Keratinocyte (primary cell): ENCODE measurements around the gene C2orf69. TPM values are rescaled to one million over a fixed set of nuclear protein-coding genes. Genes with fewer than 3 reads are reported as not detected.

Experiments
- DNase-seq: peaks from one replicate; pipeline ENCODE4 v3.0.0-alpha.2; 2011; ENCODE audit warnings: low read depth, missing footprints, low spot score
- FAIRE-seq: peaks from 2 replicates; lab custom pipeline; 2011; peaks lifted over from hg19 to GRCh38; lab: Jason Lieb, UNC
- H2AFZ ChIP-seq: 2 replicates; pipeline ENCODE4 v1.6.0; 2012; ENCODE audit warnings: low read length, control low read depth, inconsistent platforms; ENCODE audit not compliant: control insufficient read depth
- H3K27ac ChIP-seq: 2 replicates; pipeline ENCODE4 v1.5.1; 2011; ENCODE audit warnings: low read length; ENCODE audit not compliant: control insufficient read depth, insufficient read depth
- H3K27me3 ChIP-seq: 3 replicates; pipeline ENCODE4 v1.6.0; 2011; ENCODE audit warnings: low read length; ENCODE audit not compliant: control insufficient read depth, insufficient read depth; ENCODE audit errors: extremely low read depth
- H3K36me3 ChIP-seq, 2 experiments: 2 replicates in 1 of 2; 3 replicates in 1 of 2; pipeline ENCODE4 v1.5.1; 2011; ENCODE audit warnings: low read length in 2 of 2, mild to moderate bottlenecking in 1 of 2; ENCODE audit not compliant: control insufficient read depth in 2 of 2, insufficient read depth in 2 of 2; ENCODE audit errors: extremely low read depth in 1 of 2
- H3K4me1 ChIP-seq: 3 replicates; pipeline ENCODE4 v1.5.1; 2011; ENCODE audit warnings: low read length; ENCODE audit not compliant: control insufficient read depth, insufficient read depth; ENCODE audit errors: extremely low read depth
- H3K4me2 ChIP-seq: 3 replicates; pipeline ENCODE4 v1.6.0; 2011; ENCODE audit warnings: low read depth, low read length; ENCODE audit not compliant: control insufficient read depth, insufficient read depth; ENCODE audit errors: extremely low read depth
- H3K4me3 ChIP-seq, 3 experiments: fragments of 200-600 bp in 1 of 3; sonication (generic) in 1 of 3; 2 replicates in 2 of 3; 3 replicates in 1 of 3; pipeline ENCODE4 v1.5.1; 2011 to 2016; ENCODE audit warnings: low read length in 3 of 3, mild to moderate bottlenecking in 3 of 3, control low read depth in 2 of 3, inconsistent platforms in 1 of 3, low read depth in 1 of 3, mixed read lengths in 1 of 3, mixed run types in 1 of 3, moderate library complexity in 1 of 3; ENCODE audit not compliant: control insufficient read depth in 2 of 3, insufficient read depth in 2 of 3; ENCODE audit errors: extremely low read depth in 1 of 3
- H3K79me2 ChIP-seq: 2 replicates; pipeline ENCODE4 v1.6.0; 2012; ENCODE audit warnings: low read length; ENCODE audit not compliant: control insufficient read depth, insufficient read depth
- H3K9ac ChIP-seq: 3 replicates; pipeline ENCODE4 v1.6.0; 2011; ENCODE audit warnings: low read length; ENCODE audit not compliant: control insufficient read depth, insufficient read depth; ENCODE audit errors: extremely low read depth
- H3K9me1 ChIP-seq: 3 replicates; pipeline ENCODE4 v1.6.0; 2011; ENCODE audit warnings: low read length; ENCODE audit not compliant: control insufficient read depth, insufficient read depth; ENCODE audit errors: extremely low read depth
- H3K9me3 ChIP-seq: 2 replicates; pipeline ENCODE4 v1.5.1; 2012; ENCODE audit warnings: low read depth, low read length; ENCODE audit not compliant: control insufficient read depth
- H4K20me1 ChIP-seq: 3 replicates; pipeline ENCODE4 v1.6.0; 2011; ENCODE audit warnings: low read length; ENCODE audit not compliant: control insufficient read depth, insufficient read depth; ENCODE audit errors: extremely low read depth
- EZH2 ChIP-seq: IDR thresholded peaks from one replicate; pipeline ENCODE4 v1.6.1; 2012; ENCODE audit warnings: inconsistent platforms, mild to moderate bottlenecking, low read length, moderate library complexity
- dilution Hi-C: fragments of 300-500 bp; cut with MboI; formaldehyde crosslinking; loops from one replicate; pipeline ENCODE4 v1.7.0; 2020; ENCODE audit warnings: low sequenced_read_pairs; ENCODE audit not compliant: extremely low pct_ligation_motif_present
- polyA plus RNA-seq, 5 experiments: library from polyadenylated mRNA; depleted of rRNA in 3 of 5; stranded (reverse) in 3 of 5; stranded (forward) in 1 of 5; unstranded in 1 of 5; fragments of >200 nt; gene quantifications; 1 replicate in 1 of 5; 2 replicates in 3 of 5; 3 replicates in 1 of 5; pipeline versions ENCODE4 v1.2.1 to v1.2.3, GENCODE V29; 2011 to 2012; ENCODE audit warnings: missing spikeins in 2 of 5, low read depth in 1 of 5, low replicate concordance in 1 of 5
- small RNA-seq, 3 experiments: library from RNA; depleted of rRNA; stranded (forward); fragments of <200 nt; gene quantifications; one replicate each; pipeline ENCODE3, GENCODE V24; 2012; ENCODE audit warnings: low read depth in 3 of 3, low replicate concordance in 1 of 3; ENCODE audit not compliant: insufficient read length in 3 of 3
- TF ChIP-seq, protein P1 (sequence below), 3 experiments: IDR thresholded peaks in 1 of 3; conservative IDR thresholded peaks in 1 of 3; optimal IDR thresholded peaks in 1 of 3; 2 replicates in 2 of 3; 3 replicates in 1 of 3; pipeline versions ENCODE3 to v1.5.1; 2011; ENCODE audit warnings: low read length in 3 of 3, mild to moderate bottlenecking in 3 of 3, moderate library complexity in 2 of 3, control low read depth in 1 of 3, inconsistent platforms in 1 of 3; ENCODE audit not compliant: insufficient read depth in 2 of 3; ENCODE audit errors: extremely low read depth in 1 of 3

The C2orf69 gene
- polyA plus RNA-seq, 1 donor (not counting 4 experiments of a cell fraction or from before 2014, with no cell fraction given) = 8.6 TPM

- dilution Hi-C loops = no loop called here
- no peak overlapping the region for H3K4me3 ChIP-seq
- H4K20me1 ChIP-seq = no peaks in the 10 kb centered on the region
- no peaks in the 10 kb centered on the region for H3K79me2 ChIP-seq
- peaks cover 14% of the 10 kb centered on the region for H3K4me1 ChIP-seq
- no peak for TF ChIP-seq EZH2
- TF ChIP-seq, protein P1, sequence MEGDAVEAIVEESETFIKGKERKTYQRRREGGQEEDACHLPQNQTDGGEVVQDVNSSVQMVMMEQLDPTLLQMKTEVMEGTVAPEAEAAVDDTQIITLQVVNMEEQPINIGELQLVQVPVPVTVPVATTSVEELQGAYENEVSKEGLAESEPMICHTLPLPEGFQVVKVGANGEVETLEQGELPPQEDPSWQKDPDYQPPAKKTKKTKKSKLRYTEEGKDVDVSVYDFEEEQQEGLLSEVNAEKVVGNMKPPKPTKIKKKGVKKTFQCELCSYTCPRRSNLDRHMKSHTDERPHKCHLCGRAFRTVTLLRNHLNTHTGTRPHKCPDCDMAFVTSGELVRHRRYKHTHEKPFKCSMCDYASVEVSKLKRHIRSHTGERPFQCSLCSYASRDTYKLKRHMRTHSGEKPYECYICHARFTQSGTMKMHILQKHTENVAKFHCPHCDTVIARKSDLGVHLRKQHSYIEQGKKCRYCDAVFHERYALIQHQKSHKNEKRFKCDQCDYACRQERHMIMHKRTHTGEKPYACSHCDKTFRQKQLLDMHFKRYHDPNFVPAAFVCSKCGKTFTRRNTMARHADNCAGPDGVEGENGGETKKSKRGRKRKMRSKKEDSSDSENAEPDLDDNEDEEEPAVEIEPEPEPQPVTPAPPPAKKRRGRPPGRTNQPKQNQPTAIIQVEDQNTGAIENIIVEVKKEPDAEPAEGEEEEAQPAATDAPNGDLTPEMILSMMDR (optimal IDR thresholded peaks at IDR 0.05 in 1 of 3, IDR thresholded peaks at IDR 0.05 in 1 of 3, conservative IDR thresholded peaks at IDR 0.05 in 1 of 3; ENCODE audit: extremely low read depth in 1 of 3, insufficient read depth in 2 of 3, low read length in 3 of 3) = peak in 2 of 3 experiments; percentile 18 to 52
- H3K27me3 ChIP-seq = no peaks in the 10 kb centered on the region
- DNase-seq (no peak), FAIRE-seq (peak; percentile 83)
- no peaks in the 10 kb centered on the region for H3K9me3 ChIP-seq
- no peak overlapping the region for H3K27ac ChIP-seq
- H3K9ac ChIP-seq = no peak overlapping the region
- H3K9me1 ChIP-seq = no peaks in the 10 kb centered on the region
- peaks cover 2 to 3% of the 10 kb centered on the region in 2 experiments for H3K36me3 ChIP-seq
- H2AFZ ChIP-seq = no peak overlapping the region
- no peak overlapping the region for H3K4me2 ChIP-seq
Measured at GRCh38 chr2:199973703-199974102, 62.6 kb downstream of the C2orf69 start.

DNA sequence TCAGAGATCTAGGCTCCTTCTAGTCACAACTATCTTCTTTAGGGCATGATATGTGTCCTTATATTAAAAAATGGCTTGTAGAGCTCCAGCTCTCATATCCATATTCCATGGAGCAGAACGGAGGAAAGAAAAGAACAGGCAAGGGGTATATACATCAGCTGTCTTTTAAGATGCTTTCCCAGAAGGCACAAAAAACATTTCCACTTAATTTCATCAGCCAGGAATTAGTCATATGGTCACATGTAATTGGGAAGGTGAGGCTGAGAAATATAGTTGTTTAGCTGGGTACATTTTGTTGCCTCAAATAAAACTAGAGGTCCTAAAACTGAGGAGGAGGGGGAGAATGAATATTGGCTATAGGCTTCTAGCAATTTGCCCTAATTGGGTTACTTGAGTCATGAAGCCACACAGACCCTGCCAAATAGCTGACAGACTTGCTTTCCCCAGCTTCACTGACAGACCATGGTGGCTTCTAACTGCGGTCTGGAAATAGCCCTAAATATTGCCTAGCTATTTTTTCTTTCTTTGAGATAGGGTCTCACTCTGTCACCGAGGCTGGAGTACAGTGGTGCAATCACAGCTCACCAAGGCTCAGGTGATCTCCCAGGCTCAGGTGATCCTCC is 64.3 kb downstream of the C2orf69 start:
- no peaks in the 10 kb centered on the region for H3K9me1 ChIP-seq
- no peaks in the 10 kb centered on the region for H3K9me3 ChIP-seq
- no peak overlapping the region for H3K4me2 ChIP-seq
- peaks cover 18% of the 10 kb centered on the region for H3K4me1 ChIP-seq
- H3K27ac ChIP-seq = peak overlapping the region; percentile 65
- TF ChIP-seq, protein P1 (optimal IDR thresholded peaks at IDR 0.05 in 1 of 3, IDR thresholded peaks at IDR 0.05 in 1 of 3, conservative IDR thresholded peaks at IDR 0.05 in 1 of 3; ENCODE audit: extremely low read depth in 1 of 3, insufficient read depth in 2 of 3, low read length in 3 of 3) = no peak
- TF ChIP-seq EZH2 = no peak
- H2AFZ ChIP-seq = no peak overlapping the region
- no peaks in the 10 kb centered on the region for H4K20me1 ChIP-seq
- peaks cover 0 to 3% of the 10 kb centered on the region in 2 experiments for H3K36me3 ChIP-seq
- H3K27me3 ChIP-seq = no peaks in the 10 kb centered on the region
- dilution Hi-C loops = no loop called here
- H3K9ac ChIP-seq = no peak overlapping the region
- no peak for FAIRE-seq
- no peak overlapping the region for H3K4me3 ChIP-seq
- H3K79me2 ChIP-seq = no peaks in the 10 kb centered on the region
- no peak for DNase-seq

Small RNA genes lying within 50 kb of the gene (small RNA-seq; reads per million reads assigned to genes)
- gene AC108032.1 (0 reads per million in 3 experiments), gene RN7SL717P (0 reads per million in 3 experiments)

Other genes with a start within 250 kb of the C2orf69 start
- 0.90 to 1.1 TPM (median 0.96 TPM) in 3 replicates for gene FTCDNL1, start 60.1 kb upstream of the C2orf69 start, polyA plus RNA-seq
- gene TYW5, start 44.2 kb downstream of the C2orf69 start, polyA plus RNA-seq = 6.9 to 9.9 TPM (median 7.0 TPM) in 3 replicates
- gene MAIP1, start 44.3 kb downstream of the C2orf69 start, polyA plus RNA-seq = 11.4 to 17.4 TPM (median 12.6 TPM) in 3 replicates